Endothelial cell (in vitro differentiated cells): ENCODE results near the gene PRMT5. TPM values are rescaled to one million over a fixed set of nuclear protein-coding genes. Genes with fewer than 3 reads are reported as not detected.

Experiments
- DNase-seq: peaks from one replicate; pipeline ENCODE4 v3.0.0; 2021; ENCODE audit warnings: low spot score
- H3K27ac Mint-ChIP-seq: one replicate; pipeline ENCODE4 v1.8.0; 2021; ENCODE audit warnings: mixed read lengths, inconsistent platforms; ENCODE audit not compliant: unreplicated experiment
- H3K27me3 Mint-ChIP-seq: one replicate; pipeline ENCODE4 v1.8.0; 2021; ENCODE audit warnings: mild to moderate bottlenecking, moderate library complexity, mixed read lengths, inconsistent platforms; ENCODE audit not compliant: unreplicated experiment
- H3K36me3 Mint-ChIP-seq: one replicate; pipeline ENCODE4 v1.8.0; 2021; ENCODE audit warnings: mild to moderate bottlenecking, low read depth, mixed read lengths, inconsistent platforms; ENCODE audit not compliant: unreplicated experiment
- H3K4me1 Mint-ChIP-seq: one replicate; pipeline ENCODE4 v1.8.0; 2021; ENCODE audit warnings: mild to moderate bottlenecking, mixed read lengths, inconsistent platforms; ENCODE audit not compliant: unreplicated experiment
- H3K4me3 Mint-ChIP-seq: one replicate; pipeline ENCODE4 v1.8.0; 2021; ENCODE audit warnings: mild to moderate bottlenecking, mixed read lengths, inconsistent platforms; ENCODE audit not compliant: unreplicated experiment
- H3K9me3 Mint-ChIP-seq: one replicate; pipeline ENCODE4 v1.8.0; 2021; ENCODE audit warnings: mixed read lengths, inconsistent platforms; ENCODE audit not compliant: unreplicated experiment
- total RNA-seq: library from RNA; stranded (reverse); fragmentation: NEBNext Ultra II Directional; extraction: Animal tissue kit (Norgen Biotek cat#: 25700); gene quantifications from one replicate; pipeline ENCODE4 v1.2.1, GENCODE V29; 2021; ENCODE audit not compliant: unreplicated experiment
- TF ChIP-seq, protein P1 (sequence below): fragments of 200-600 bp; sonication (generic); IDR thresholded peaks from one replicate; pipeline ENCODE4 v1.5.0; 2021; ENCODE audit warnings: antibody characterized with exemption; ENCODE audit not compliant: unreplicated experiment

The PRMT5 gene
- total RNA-seq, 1 donor from 2014 or later = 57.9 TPM

DNA sequence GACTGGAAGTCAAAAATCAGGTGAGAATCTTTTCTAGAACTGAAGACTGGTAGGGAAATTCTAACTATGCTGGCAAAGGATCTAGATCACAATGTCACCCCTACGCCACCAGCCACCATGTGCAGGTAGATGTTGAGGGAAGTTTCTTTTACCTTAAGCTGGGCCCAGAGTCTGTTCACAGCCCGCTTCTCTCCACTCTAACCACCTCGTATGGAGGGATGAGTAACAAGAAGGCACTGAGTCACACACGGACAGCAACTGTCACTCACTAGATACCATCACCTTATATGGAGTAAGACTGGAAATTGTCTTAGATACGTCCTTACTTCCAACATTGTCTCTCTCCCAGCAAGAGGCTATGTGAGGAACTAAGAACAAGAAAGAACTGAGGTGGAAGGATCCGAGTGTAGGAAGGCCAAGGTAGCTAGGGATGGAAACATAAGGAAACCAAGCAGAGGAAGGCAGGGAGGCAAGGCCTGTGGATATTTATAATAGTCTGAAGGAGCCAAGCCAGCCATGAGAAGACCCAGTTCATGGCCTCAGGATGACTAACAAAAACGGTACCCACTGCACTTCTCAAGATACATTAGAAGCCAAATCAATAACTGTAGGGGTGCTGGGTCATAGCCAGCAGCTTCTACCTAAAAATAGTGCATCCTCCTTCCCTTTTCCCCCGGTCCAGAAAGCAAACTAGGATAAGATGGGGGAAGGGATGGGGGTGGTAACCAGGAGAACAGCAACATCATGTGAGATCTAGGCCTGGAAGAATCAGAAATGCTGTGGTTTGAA is 30.7 kb downstream of the PRMT5 start:
- no peak for DNase-seq
- Mint-ChIP-seq H3K4me1 (peaks cover 11% of the 10 kb centered on the region), H3K4me3 (peak overlapping the region; percentile 38), H3K27me3 (no peaks in the 10 kb centered on the region), H3K27ac (peak overlapping the region; percentile 1), H3K36me3 (peaks cover 22% of the 10 kb centered on the region), H3K9me3 (no peaks in the 10 kb centered on the region)
- TF ChIP-seq, protein P1, sequence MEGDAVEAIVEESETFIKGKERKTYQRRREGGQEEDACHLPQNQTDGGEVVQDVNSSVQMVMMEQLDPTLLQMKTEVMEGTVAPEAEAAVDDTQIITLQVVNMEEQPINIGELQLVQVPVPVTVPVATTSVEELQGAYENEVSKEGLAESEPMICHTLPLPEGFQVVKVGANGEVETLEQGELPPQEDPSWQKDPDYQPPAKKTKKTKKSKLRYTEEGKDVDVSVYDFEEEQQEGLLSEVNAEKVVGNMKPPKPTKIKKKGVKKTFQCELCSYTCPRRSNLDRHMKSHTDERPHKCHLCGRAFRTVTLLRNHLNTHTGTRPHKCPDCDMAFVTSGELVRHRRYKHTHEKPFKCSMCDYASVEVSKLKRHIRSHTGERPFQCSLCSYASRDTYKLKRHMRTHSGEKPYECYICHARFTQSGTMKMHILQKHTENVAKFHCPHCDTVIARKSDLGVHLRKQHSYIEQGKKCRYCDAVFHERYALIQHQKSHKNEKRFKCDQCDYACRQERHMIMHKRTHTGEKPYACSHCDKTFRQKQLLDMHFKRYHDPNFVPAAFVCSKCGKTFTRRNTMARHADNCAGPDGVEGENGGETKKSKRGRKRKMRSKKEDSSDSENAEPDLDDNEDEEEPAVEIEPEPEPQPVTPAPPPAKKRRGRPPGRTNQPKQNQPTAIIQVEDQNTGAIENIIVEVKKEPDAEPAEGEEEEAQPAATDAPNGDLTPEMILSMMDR = no peak

DNA sequence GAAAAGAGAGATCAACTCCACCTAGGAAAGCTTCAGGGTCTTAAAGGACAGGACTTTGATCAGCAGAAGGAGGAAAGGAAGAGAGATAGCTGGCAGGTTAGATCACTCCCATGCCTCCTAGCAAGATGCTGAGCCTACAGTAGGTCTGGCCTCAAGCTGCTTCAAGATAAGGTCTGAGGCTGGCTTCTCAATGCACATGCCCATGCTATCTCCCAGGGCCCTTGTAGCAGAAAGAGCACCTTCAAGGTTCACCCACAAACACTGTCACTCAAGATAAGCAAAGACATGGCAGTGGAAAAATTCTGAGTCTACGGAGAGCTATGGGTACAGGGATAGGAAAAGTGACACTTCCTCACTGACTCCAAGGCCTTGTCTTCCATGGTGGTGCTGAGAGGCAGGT is 31.8 kb downstream of the PRMT5 start:
- no peak for DNase-seq
- Mint-ChIP-seq H3K9me3 (no peaks in the 10 kb centered on the region), H3K4me1 (peaks cover 11% of the 10 kb centered on the region), H3K36me3 (peaks cover 28% of the 10 kb centered on the region), H3K27me3 (no peaks in the 10 kb centered on the region), H3K27ac (no peak overlapping the region), H3K4me3 (no peak overlapping the region)
- TF ChIP-seq, protein P1 = no peak

DNA sequence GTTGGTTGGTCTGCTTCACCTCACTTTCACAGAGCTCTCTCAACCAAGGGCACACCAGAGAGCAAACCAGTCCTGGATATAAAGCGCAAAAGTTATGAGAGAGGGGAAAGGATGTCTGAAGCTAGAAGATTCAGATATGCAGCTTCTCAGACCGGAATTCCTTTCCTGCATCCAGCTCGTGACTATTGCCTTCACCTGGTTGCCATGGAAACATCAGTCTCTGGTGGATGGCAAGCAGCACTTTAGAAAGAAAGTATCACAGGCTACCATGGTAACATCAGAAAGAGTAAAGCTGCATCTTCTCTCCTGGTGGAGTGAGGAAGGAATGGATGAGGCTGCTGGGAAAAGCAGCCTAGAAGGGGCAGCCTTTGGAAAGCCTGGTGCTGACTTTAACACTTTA is 32.4 kb downstream of the PRMT5 start:
- TF ChIP-seq, protein P1 = no peak
- Mint-ChIP-seq H3K36me3 (peaks cover 22% of the 10 kb centered on the region), H3K4me1 (peaks cover 11% of the 10 kb centered on the region), H3K4me3 (no peak overlapping the region), H3K27ac (no peak overlapping the region), H3K9me3 (no peaks in the 10 kb centered on the region), H3K27me3 (no peaks in the 10 kb centered on the region)
- no peak for DNase-seq

DNA sequence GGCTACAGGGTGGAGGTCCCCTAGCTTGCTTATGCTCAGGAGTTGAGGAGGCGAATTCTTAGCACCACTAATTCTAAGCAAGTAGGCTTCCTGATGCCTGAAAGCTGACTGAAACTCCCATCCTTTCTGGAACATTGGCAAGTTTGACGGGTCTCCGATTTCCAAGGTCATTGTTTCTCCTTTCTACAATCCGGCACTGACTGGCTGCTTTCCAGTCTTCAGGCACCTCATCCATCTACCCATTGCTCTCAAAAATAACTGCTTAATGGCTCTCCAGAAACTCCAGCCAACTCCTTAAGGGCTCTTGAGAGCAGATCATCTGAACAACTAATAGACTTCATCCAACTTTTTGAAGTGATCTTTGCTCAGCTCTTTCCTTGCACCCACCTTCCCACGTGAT is 32.8 kb downstream of the PRMT5 start:
- DNase-seq = no peak
- Mint-ChIP-seq H3K36me3 (peaks cover 18% of the 10 kb centered on the region), H3K9me3 (no peaks in the 10 kb centered on the region), H3K27me3 (no peaks in the 10 kb centered on the region), H3K27ac (no peak overlapping the region), H3K4me1 (peaks cover 11% of the 10 kb centered on the region), H3K4me3 (no peak overlapping the region)
- TF ChIP-seq, protein P1 = no peak

DNA sequence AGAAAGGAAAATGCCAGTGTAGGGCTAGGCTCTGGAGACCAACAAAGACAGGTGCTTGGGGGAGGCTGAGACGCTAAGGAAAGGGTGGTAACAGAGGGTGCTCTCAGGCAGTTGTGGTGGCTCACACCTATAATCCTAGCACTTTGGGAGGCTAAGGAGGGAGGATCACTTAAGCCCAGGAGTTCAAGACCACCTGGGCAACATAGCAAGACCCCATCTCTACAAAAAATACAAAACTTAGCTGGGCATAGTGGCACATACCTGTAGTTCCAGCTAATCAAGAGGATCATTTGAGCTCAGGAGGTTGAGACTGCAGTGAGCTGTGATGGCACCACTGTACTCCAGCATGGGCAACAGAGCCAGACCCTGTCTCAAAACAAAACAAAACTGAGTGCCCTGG is 33.8 kb downstream of the PRMT5 start:
- H3K4me1 Mint-ChIP-seq = peaks cover 11% of the 10 kb centered on the region
- no peaks in the 10 kb centered on the region for H3K27me3 Mint-ChIP-seq
- no peak overlapping the region for H3K27ac Mint-ChIP-seq
- TF ChIP-seq, protein P1 = no peak
- H3K9me3 Mint-ChIP-seq = no peaks in the 10 kb centered on the region
- peaks cover 11% of the 10 kb centered on the region for H3K36me3 Mint-ChIP-seq
- H3K4me3 Mint-ChIP-seq = no peak overlapping the region
- DNase-seq = no peak
